C4-2B (cell line): ENCODE measurements around the gene FBXL15.

Source experiments
- H3K27ac ChIP-seq: fragments of 450-650 bp; 2 replicates; pipeline ENCODE4 v1.5.1; 2017
- CTCF ChIP-seq: fragments of 450-650 bp; conservative IDR thresholded peaks from 2 replicates; pipeline ENCODE4 v1.5.1; 2017; ENCODE audit warnings: mild to moderate bottlenecking
- ZFX ChIP-seq: fragments of 450-650 bp; IDR thresholded peaks from 2 replicates; pipeline ENCODE4 v1.6.1; 2017

Gene FBXL15

GRCh38 chr10:102425444-102425843 is 4.8 kb downstream of the FBXL15 start:
- no peak for TF ChIP-seq ZFX
- no peak for TF ChIP-seq CTCF
- H3K27ac ChIP-seq: no peak overlapping the region

GRCh38 chr10:102426803-102427287 is 6.2 kb downstream of the FBXL15 start:
- no peak overlapping the region for H3K27ac ChIP-seq
- TF ChIP-seq ZFX: no peak
- TF ChIP-seq CTCF: no peak

- no peak overlapping the region for H3K27ac ChIP-seq
- no peak for TF ChIP-seq ZFX
- no peak for TF ChIP-seq CTCF
Measured at GRCh38 chr10:102429468-102429867, 8.8 kb downstream of the FBXL15 start.

- TF ChIP-seq ZFX: no peak
- no peak for TF ChIP-seq CTCF
- H3K27ac ChIP-seq: peak overlapping the region; percentile 86
Measured at GRCh38 chr10:102431452-102432124, 11.0 kb downstream of the FBXL15 start.

- peak within 1 kb of the TSS; percentile 86 for H3K27ac ChIP-seq
Measured at GRCh38 chr10:102432162-102432950, 11.7 kb downstream of the FBXL15 start, which contains the start of gene CUEDC2. Gene CUEDC2, minus strand, starts transcription at chr10:102432574. Its CDS starts 7,386 bp downstream, at chr10:102425188.

GRCh38 chr10:102433619-102434046 is 13.0 kb downstream of the FBXL15 start:
- TF ChIP-seq CTCF: no peak
- no peak for TF ChIP-seq ZFX
- no peak overlapping the region for H3K27ac ChIP-seq

More at GRCh38 chr10:102432162-102432950, 11.7 kb downstream of the FBXL15 start, which contains the start of gene CUEDC2:
- TF ChIP-seq ZFX: peak; percentile 88; the same call in 1 of the 2 replicates
- no peak for TF ChIP-seq CTCF
